Measurements from ENCODE around the gene DENND6A. TPM values are rescaled to one million over a fixed set of nuclear protein-coding genes. Genes with fewer than 3 reads are reported as not detected.
"Not testable (repeated sequence)": the region's sequence is repeated elsewhere in the genome, so short reads cannot be mapped to it uniquely, and the experiment has no call there.

Gene DENND6A
- total RNA-seq, 1 donor from 2014 or later, result 23.6 TPM

DNA sequence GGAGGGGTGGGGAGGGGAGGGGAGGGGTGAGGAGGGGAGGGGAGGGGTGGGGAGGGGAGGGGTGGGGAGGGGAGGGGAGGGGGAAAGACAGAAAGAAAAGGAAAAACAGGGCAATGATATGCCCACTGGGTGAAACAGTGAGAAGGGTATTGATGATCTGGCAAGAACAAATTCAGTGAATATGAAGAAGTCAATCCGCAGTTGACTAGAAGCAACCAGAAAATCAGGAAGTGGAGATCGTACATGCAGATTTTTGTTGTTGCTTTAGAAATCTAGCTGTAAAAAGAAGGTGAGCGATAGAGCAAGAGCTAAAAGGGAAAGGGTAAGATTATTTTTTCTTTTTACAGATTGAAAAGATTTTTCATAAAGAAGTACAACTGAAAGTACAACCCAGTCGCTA lies 48.1 kb downstream of the DENND6A start:
- DNase-seq (ENCODE audit: low read depth, low spot score), result no peak

DNA sequence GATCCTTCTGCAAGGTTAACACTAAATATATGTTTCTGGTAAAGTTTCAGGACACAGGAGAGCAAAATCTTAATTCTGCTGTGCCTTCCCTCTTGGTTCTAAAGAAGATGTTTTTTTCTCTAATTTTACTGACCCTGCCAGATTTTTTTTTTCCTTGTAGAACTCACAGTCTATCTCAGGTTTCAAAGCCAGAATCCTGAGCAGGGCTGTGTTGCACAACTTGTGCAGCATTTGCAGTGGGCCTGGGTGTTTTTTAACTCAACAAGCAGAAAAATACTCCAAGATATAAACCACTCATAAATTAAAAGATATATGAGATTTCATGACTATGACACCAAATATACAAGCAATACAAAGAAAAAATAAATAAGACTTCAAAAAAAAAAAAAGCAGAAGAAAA lies 55.5 kb downstream of the DENND6A start:
- DNase-seq (ENCODE audit: low read depth, low spot score), result no peak

DNA sequence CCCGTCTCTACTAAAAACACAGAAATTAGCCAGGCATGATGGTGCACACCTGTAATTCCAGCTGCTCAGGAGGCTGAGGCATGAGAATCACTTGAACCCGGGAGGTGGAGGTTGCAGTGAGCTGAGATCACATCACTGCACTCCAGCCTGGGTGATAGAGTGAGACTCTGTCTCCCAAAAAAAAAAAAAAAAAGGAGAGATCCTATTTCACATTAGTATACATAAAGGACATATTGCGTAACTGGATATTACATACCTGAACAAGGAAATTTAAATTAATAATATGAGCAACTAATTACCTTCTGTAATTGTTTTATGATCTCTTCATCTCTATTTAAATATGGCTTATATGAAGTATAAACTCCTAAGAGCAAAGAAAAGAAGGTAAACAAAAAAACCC lies 58.6 kb downstream of the DENND6A start:
- not testable (repeated sequence) for DNase-seq (ENCODE audit: low read depth, low spot score)

DNA sequence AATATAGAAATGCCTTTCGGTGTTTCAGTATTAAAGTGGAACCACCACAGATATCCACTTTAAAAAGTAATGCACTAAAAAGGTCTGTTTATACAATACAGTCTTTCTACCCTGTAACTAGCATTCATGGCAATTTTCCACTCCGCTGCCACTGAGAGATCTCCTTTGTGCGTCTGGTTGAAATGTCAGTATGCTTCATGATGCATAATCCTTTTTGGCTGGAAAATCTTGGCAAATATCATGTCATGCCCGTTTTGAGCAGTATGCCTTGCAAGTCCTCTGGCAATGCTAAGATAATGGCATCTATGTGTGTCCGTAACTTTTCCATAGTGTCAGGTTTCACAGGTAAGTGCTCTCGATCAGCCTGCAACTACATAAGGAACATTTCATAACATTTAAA lies 64.9 kb downstream of the DENND6A start:
- DNase-seq (ENCODE audit: low read depth, low spot score), result no peak

DNA sequence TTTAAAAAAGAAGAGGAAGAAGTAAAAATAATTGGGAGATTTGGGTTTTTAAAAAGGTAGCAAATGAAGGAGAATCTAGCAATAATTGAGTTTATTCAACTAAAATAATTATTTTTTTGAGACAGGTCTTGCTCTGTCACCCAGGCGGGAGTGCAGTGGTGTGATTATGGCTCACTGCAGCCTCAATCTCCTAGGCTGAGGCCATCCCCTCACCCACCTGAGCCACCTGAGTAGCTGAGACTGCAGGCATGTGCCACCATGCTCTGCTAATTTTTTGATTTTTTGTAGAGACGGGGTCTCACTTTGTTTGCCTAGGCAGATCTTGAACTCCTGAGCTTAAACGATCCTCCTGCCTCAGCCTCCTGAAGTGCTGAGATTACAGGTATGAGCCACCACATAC lies 68.1 kb downstream of the DENND6A start:
- DNase-seq (ENCODE audit: low read depth, low spot score), result no peak

DNA sequence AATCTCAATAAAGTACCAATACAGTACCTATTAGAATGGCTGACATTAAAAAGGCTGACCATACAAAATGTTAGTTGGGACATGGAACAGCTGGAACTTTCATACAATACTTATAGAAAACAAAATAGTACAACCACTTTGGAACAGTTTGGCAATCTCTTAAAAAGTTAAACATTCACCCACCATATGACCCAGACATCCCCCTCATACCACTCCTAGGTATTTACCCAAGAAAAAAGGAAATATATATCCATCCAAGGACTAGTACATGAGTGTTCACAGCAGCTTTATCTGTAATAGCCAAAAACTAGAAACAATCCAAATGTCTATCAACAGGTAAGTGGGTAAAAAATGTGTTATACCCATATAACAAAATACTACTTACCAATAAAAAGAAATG lies 70.5 kb downstream of the DENND6A start:
- no peak for DNase-seq (ENCODE audit: low read depth, low spot score)

DNA sequence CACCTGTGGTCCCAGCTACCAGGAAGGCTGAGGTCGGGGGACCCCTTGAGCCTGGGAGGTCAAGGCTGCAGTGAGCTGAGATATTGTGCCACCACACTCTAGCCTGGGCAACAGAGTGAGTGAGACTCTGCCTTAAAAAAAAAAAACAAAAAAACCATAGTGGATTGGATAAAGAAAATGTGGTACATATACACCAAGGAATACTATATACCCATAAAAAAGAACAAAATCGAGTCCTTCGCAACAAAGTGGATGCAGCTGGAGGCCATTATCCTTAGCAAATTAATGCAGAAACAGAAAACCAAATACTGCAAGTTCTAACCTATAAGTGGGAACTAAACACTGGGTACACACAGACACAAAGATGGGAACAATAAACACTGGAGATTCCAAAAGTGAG lies 75.1 kb downstream of the DENND6A start:
- DNase-seq (ENCODE audit: low read depth, low spot score), result no peak

DNA sequence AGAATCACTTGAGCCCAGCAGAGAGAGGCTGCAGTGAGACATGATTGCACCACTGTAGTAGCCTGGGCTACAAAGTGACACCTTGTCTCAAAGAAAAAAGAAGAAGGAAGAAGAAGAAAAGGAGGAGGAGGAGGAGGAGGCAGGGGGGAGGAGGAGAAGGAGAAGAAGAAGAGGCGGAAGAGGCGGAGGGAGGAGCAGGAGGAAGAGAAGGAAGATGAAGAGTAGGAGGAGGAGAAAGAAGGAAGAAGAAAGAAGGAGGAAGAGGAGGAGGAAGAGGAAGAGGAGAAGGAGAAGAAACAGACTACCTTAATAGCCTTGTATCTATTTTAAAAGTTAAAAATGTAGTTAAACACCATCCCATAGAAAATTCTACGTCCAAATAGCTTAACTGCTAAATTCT lies 76.6 kb downstream of the DENND6A start:
- DNase-seq (ENCODE audit: low read depth, low spot score), result no peak

DNA sequence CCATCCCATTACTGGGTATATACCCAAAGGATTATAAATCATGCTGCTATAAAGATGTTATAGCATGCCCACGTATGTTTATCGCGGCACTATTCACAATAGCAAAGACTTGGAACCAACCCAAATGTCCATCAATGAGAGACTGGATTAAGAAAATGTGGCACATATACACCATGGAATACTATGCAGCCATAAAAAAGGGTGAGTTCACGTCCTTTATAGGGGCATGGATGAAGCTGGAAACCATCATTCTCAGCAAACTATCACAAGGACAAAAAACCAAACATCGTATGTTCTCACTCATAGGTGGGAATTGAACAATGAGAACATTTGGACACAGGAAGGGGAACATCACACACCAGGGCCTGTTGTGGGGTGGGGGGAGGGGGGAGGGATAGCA lies 81.0 kb downstream of the DENND6A start:
- not testable (repeated sequence) for DNase-seq (ENCODE audit: low read depth, low spot score)

DNA sequence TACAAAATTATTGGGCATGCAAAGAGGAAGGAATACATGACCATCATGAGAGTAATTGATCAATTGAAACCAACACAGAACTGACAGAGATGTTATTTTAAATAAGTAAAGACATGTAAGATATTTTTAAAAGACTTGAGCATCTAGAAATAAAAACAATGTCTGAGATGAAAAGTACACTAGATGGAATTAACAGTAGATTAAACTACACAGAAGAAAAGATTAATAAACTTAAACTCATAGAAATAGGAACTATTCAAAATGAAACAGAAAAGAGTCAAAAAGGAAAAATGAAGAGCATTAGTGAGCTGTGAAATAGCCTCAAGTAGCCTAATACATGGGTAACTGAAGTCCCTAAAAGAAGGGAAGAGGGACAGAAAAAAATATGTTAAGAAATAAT lies 87.2 kb downstream of the DENND6A start:
- no peak for DNase-seq (ENCODE audit: low read depth, low spot score)

DNA sequence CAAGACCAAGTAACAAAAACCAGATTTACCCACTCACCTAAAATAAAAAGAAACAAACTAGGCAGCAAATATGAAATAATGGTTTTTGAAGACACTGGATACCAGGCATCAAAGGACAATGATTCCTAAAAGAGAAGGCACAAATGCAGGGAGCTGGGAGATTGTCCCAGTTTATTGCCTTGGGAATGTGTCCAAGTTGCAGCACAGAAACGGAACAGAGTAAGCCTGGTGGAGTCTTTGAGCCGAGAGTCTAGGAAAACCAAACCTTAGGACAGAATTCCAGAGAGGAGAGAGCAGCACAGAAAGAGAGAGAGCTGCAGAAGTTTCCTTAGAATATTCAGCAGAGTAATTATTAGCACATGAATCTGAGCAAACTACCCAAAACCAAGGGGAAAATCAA lies 87.9 kb downstream of the DENND6A start:
- no peak for DNase-seq (ENCODE audit: low read depth, low spot score)

DNA sequence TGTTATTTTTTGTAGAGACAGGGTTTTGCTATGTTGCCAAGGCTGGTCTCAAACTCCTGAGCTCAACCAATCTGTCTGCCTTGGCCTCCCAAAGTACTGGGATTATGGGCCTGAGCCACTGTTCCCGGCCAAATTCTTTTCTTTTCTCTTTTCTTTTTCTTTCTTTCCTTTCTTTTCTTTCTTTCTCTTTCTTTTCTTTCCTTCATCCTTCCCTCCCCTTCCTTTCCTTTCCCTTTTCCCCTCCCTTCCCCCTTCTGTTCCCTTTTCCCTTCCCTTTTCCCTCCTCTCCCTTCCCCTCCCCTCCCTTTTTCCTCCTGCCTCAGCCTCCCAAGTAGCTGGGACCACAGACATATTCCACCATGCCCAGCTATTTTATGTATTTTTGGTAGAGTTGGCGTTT lies 92.7 kb downstream of the DENND6A start:
- no peak for DNase-seq (ENCODE audit: low read depth, low spot score)

DNA sequence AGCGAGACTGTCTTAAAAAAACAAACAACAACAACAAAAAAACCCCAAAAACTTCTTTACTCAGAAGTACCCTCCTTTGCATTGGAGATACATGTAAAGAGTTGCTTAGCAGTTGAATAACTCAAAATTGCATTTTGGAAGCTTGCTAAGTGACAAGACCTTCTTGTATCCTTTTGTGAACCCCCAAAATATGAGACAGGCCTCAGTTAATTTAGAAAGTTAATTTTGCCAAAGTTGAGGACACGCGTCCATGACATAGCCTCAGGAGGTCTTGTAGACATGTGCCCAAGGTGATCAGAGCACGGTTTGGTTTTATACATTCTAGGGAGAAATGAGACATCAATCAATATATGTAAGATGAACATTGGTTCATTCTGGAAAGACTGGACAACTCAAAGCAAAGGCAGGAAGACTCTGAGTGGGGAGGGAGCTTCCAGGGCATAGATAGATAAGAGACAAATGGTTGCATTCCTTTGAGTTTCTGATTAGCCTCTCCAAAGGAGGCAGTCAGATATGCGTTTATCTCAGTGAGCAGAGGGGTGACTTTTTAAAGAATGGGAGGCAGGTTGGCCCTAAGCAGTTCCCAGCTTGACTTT lies 94.0 kb downstream of the DENND6A start:
- no peak for DNase-seq (ENCODE audit: low read depth, low spot score)

DNA sequence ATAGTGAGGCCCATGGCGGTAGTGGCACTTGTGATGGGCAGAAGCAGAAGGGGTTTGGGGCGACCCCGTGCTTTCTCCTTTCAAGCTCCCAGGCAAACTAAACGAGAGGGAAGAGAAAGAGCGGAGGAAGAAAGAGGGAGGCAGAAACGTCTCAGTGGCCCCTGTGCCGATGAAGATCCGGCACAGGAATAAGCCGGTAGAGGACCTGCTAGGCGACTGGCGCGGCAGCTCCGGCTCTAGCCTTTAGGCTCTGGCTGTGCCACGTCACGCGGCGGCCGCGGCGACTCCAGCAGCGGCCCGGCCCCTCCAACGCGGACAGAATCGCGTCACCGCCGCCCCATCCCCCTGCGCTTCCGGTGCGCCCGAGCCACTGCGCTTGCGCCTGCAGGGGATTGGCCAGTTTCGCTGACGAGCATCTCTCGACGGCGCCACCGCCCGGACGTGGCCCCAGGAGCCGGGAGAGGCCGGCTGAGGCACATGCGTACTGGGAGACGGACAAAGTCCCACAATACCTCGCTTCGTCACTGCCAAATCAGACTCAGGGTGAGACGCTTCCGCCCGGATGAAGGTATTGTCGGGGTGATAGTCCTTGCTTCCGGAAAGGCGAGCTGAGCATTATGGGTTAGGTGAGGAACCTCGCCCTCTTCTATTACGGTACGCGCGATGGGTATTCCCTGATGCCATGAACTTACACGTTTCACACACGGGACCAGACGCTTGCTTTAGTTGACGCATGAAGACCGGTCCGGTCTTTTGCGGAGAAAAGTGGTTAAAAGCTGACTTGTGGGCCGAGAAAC lies 95.6 kb downstream of the DENND6A start, which contains the start of gene ARF4:
Gene ARF4, minus strand, starts transcription at position 218 of the 797 bp plus-strand sequence. Its CDS starts 204 bp downstream, at position 14.
- peak; percentile 96 for DNase-seq (ENCODE audit: low read depth, low spot score)

DNA sequence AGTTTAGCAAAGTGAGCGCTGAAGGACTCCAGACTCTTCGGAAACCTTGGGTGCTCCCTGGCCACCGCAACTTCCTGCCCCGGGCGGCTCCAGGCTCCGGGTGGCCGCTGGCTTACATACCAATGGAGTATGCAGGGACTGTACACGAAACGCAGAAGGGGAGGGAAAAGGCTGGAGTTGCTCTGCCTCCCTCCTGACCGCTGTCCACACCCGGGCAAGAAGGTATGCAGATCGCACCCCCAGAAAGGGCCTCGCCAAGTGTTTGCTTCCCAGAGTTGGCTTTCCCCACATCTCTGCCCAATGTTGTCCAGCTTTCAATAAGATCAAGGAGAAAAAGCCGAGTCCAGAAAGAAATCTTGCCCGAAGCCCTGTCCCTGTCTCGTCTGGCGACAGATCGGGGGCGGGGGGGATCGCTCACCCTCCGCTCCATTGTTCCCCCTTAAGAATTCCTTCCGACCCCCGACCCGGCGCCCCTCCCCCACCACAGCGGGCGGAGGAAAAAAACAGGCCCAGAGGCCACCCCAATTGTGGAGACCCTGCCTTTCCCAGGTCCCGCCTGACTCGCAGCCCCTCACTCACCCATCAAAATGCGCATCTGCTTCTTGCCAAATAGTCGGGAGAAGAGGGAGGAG lies 96.3 kb downstream of the DENND6A start:
- DNase-seq (ENCODE audit: low read depth, low spot score), result peak; percentile 59

DNA sequence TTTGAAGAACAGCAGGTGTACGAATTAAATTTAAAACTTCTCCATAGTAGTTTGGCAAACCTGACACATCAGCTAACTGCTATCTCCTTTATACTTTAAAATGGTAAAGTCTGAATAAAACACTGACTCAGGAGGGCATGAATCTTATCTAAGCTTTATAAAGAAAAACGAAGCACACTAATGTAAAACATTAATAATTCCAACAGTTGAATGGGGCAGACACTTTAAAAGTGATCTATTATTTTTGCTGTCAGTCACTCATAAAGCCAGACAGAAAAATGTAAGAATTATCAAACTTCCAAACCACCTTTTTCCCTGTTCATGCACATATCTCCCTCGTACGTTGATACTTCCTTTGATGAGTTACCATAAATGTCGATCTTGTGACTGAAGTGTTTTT lies 98.3 kb downstream of the DENND6A start:
- no peak for DNase-seq (ENCODE audit: low read depth, low spot score)

DNA sequence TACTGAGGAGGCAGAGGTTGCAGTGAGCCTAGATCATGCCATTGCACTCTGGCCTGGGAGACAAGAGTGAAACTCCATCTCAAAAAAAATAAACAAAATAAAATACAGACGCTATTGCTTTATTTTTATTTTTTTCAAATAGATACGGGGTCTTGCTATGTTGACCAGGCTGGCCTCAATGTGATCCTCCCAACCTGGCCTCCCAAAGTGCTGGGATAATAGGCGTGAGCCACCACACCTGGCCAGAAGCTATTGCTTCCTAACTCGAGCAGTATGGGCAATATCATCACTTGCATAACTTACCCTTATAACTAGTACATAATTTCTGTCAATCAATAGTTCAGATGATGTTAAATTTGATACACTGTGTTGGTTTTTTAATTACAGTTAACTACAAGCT lies 98.7 kb downstream of the DENND6A start:
- DNase-seq (ENCODE audit: low read depth, low spot score), result no peak

DNA sequence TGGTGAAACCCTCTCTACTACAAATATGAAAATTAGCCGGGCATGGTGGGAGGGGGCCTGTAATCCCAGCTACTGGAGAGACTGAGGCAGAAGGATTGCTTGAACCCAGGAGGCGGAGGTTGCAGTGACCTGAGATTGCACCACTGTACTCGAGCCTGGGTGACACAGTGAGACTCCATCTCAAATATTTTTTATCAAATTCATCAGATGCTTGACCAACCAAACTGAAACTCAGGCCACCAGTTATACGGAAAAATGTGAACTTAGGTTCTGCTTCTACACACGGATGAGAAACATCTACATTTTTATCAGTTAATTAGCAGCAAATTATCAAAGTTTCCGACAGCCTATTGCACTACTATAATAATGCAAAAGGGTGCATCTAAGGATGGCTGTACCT lies 100.6 kb downstream of the DENND6A start:
- no peak for DNase-seq (ENCODE audit: low read depth, low spot score)

DNA sequence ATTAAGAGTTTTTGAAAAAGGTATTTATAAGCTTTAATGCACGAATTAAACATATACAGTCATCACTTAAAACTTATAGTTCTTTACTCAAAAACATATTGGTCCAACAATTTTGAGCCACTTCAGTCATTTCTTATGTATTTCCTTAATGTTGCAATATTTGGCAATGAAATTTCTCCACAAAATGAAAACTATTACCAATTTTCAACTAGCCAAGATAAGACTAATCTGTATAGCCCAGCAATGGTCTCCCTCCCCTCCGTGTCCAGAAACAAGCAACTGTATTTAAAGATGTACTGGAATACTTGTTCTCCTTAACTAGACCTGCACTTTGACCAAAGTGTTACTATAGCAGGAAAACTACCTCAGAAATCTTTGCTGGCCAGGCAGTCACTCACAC lies 105.0 kb downstream of the DENND6A start:
- no peak for DNase-seq (ENCODE audit: low read depth, low spot score)

DNA sequence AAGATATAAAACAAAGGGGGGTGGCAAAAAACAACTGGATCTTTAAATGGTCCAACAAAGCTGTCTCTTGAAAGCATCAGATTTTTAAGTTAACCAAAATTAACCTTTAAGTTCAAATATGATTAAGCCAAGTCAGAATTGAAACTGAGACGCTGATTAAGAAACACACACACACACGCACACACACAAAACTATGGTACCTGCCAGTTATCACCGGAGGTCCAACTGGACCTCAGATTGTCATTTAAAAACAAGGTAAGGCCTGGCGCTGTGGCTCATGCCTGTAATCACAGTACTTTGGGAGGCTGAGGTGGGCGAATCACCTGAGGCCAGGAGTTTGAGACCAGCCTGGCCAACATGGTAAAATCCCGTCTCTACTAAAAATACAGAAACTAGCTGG lies 106.1 kb downstream of the DENND6A start:
- no peak for DNase-seq (ENCODE audit: low read depth, low spot score)

DNA sequence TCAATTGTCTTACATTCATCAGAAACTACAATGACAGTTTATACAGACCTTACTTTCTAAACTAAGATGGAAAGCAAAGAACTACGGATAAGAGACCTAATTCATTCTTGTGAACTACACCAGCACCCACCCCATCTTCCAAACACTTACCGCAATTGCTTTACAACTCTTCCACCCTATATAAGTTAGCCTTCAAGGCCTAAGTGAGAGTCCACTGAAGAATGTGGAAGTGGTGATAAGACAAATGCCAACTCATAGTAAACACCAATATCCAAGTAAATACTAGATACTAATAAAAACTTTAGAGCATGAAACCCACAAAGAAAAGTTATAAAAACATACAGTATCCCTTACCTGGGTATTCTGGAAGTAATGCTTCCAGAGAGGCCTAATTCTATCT lies 109.3 kb downstream of the DENND6A start:
- DNase-seq (ENCODE audit: low read depth, low spot score), result no peak

DNA sequence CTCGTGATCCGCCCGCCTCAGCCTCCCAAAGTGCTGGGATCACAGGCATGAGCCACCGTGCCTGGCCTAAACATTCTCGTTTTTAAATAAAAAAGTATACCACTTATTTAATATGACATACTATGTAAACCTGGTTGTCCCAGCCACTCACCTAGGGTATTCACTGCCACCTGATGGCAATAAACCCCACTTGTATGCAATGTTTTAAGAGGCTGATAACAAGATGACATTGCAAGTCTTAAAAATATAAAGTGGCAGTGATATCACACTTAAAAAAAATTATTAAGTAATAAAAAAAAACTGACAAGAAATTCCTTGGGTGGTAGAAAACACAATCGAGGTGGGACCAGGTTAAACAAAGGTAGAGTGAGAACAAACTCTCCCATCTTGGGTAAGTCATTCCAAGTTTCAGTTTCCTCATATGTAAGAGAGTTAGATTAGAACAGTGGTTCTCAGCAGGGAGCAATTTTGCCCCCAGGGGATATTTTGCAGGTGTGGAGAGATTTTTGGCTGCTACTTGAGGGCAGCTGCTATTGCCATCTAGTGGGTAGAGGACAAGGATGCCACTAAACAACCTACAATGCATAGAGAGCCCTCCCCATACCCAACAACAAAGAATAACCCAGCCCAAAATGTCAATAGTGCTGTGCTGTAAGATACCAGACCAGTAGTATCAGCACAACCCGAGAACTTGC lies 110.3 kb downstream of the DENND6A start:
- DNase-seq (ENCODE audit: low read depth, low spot score), result no peak

All from pulmonary artery endothelial cell (primary cell).